ENCODE data around the gene MICALL2. TPM values are rescaled to one million over a fixed set of nuclear protein-coding genes. Genes with fewer than 3 reads are reported as not detected.

The MICALL2 gene
- total RNA-seq, 1 donor from 2014 or later: 2.1 TPM

- Mint-ChIP-seq H3K4me1 (ENCODE audit: low read depth) (no peaks in the 10 kb centered on the region), H3K4me3 (ENCODE audit: low read depth) (no peak overlapping the region), H3K27ac (no peak overlapping the region), H3K27me3 (ENCODE audit: low read depth) (peaks cover 6% of the 10 kb centered on the region), H3K9me3 (peaks cover 6% of the 10 kb centered on the region), H3K36me3 (ENCODE audit: low read depth) (no peaks in the 10 kb centered on the region)
- intact Hi-C loops (cut with micrococcal nuclease): no loop called here
- DNase-seq (ENCODE audit: low spot score): no peak
These were observed 71.1 kb downstream of the MICALL2 start for GRCh38 chr7:1388021-1388702.

GRCh38 chr7:1387261-1387660 is 72.0 kb downstream of the MICALL2 start:
- Mint-ChIP-seq H3K9me3 (peaks cover 6% of the 10 kb centered on the region), H3K27me3 (ENCODE audit: low read depth) (peaks cover 6% of the 10 kb centered on the region), H3K4me3 (ENCODE audit: low read depth) (no peak overlapping the region), H3K36me3 (ENCODE audit: low read depth) (no peaks in the 10 kb centered on the region), H3K27ac (no peak overlapping the region), H3K4me1 (ENCODE audit: low read depth) (no peaks in the 10 kb centered on the region)
- intact Hi-C loops (cut with micrococcal nuclease): no loop called here
- DNase-seq (ENCODE audit: low spot score): no peak

GRCh38 chr7:1386623-1387220 is 72.5 kb downstream of the MICALL2 start:
- H3K27ac Mint-ChIP-seq: no peak overlapping the region
- intact Hi-C loops (cut with micrococcal nuclease): no loop called here
- H3K27me3 Mint-ChIP-seq (ENCODE audit: low read depth): peaks cover 6% of the 10 kb centered on the region
- no peak overlapping the region for H3K4me3 Mint-ChIP-seq (ENCODE audit: low read depth)
- H3K36me3 Mint-ChIP-seq (ENCODE audit: low read depth): no peaks in the 10 kb centered on the region
- peaks cover 6% of the 10 kb centered on the region for H3K9me3 Mint-ChIP-seq
- DNase-seq (ENCODE audit: low spot score): no peak
- H3K4me1 Mint-ChIP-seq (ENCODE audit: low read depth): no peaks in the 10 kb centered on the region

- Mint-ChIP-seq H3K4me1 (ENCODE audit: low read depth) (no peaks in the 10 kb centered on the region), H3K27me3 (ENCODE audit: low read depth) (peaks cover 6% of the 10 kb centered on the region), H3K36me3 (ENCODE audit: low read depth) (no peaks in the 10 kb centered on the region), H3K9me3 (peaks cover under 1% of the 10 kb centered on the region), H3K4me3 (ENCODE audit: low read depth) (no peak overlapping the region), H3K27ac (no peak overlapping the region)
- DNase-seq (ENCODE audit: low spot score): no peak
- intact Hi-C loops (cut with micrococcal nuclease): no loop called here
These were observed 73.3 kb downstream of the MICALL2 start for GRCh38 chr7:1385809-1386622.

GRCh38 chr7:1385086-1385808 is 74.0 kb downstream of the MICALL2 start:
- H3K27ac Mint-ChIP-seq: no peak overlapping the region
- no peaks in the 10 kb centered on the region for H3K9me3 Mint-ChIP-seq
- intact Hi-C loops (cut with micrococcal nuclease): no loop called here
- H3K27me3 Mint-ChIP-seq (ENCODE audit: low read depth): peaks cover 5% of the 10 kb centered on the region
- H3K36me3 Mint-ChIP-seq (ENCODE audit: low read depth): no peaks in the 10 kb centered on the region
- H3K4me1 Mint-ChIP-seq (ENCODE audit: low read depth): no peaks in the 10 kb centered on the region
- H3K4me3 Mint-ChIP-seq (ENCODE audit: low read depth): no peak overlapping the region
- no peak for DNase-seq (ENCODE audit: low spot score)

Other genes with a start within 250 kb of the MICALL2 start
- gene UNCX, start 226.6 kb downstream of the MICALL2 start, total RNA-seq: not detected in 2 replicates
- 86.7 and 91.0 TPM in 2 replicates for gene INTS1, start 44.9 kb upstream of the MICALL2 start, total RNA-seq
- 29.6 and 30.4 TPM in 2 replicates for gene MAFK, start 71.2 kb upstream of the MICALL2 start, total RNA-seq
- gene TMEM184A, start 96.7 kb upstream of the MICALL2 start, total RNA-seq: 0.23 TPM in 1 of 2 replicates, not detected in the other
- gene PSMG3, start 110.6 kb upstream of the MICALL2 start, total RNA-seq: 44.5 and 45.9 TPM in 2 replicates
- not detected in 2 replicates for gene ELFN1, start 210.8 kb upstream of the MICALL2 start, total RNA-seq